Stimulated activated naive CD8-positive, alpha-beta T cell treated with anti-CD3 and anti-CD28 coated beads, Interleukin-15, Interleukin-2, amounts not matched to agents 100 ng/mL and 50 ng/mL, for 24 hours (primary cell): ENCODE measurements around the gene WWOX.
"Not testable (repeated sequence)": the region's sequence is repeated elsewhere in the genome, so short reads cannot be mapped to it uniquely, and the experiment has no call there.

Experiments used
- H3K27ac Mint-ChIP-seq: one replicate; pipeline ENCODE4 v1.8.0; 2021; ENCODE audit warnings: mild to moderate bottlenecking, mixed read lengths
- H3K27me3 Mint-ChIP-seq: one replicate; pipeline ENCODE4 v1.8.0; 2021; ENCODE audit warnings: mixed read lengths
- H3K36me3 Mint-ChIP-seq: one replicate; pipeline ENCODE4 v1.8.0; 2021; ENCODE audit warnings: low read depth, mixed read lengths
- H3K4me1 Mint-ChIP-seq: one replicate; pipeline ENCODE4 v1.8.0; 2021; ENCODE audit warnings: low read depth, mixed read lengths
- H3K4me3 Mint-ChIP-seq: one replicate; pipeline ENCODE4 v1.8.0; 2021; ENCODE audit warnings: mild to moderate bottlenecking, mixed read lengths
- H3K9me3 Mint-ChIP-seq: one replicate; pipeline ENCODE4 v1.8.0; 2021; ENCODE audit warnings: mixed read lengths

The WWOX gene

DNA sequence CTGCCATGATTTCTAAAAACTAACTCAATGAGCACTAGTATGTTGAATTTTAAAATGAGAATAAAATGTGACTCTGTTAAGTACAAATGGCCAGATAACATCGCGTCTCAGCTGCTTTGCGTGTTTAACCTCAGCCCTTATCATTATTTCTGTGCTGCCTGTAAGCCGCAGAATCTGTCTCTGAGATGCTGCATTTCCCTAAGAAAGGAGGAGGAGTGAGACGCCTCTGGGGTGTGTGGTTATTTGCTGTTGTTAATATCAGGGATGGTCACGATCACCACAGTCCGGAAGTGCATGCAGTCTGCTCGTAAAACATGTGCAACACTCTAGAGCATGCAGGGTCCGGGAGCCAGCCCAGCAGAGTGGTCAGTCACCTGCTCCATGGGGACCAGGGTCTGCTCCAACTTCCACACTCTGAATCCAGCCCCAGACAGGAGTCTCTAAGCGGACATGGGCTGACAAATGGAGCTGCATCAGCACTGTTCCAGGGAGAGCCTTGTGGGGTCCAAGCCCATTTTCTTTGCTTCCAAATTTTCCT lies 1158.6 kb downstream of the WWOX start:
- Mint-ChIP-seq H3K36me3 (no peaks in the 10 kb centered on the region), H3K9me3 (no peaks in the 10 kb centered on the region), H3K4me1 (peaks cover 10% of the 10 kb centered on the region), H3K4me3 (no peak overlapping the region), H3K27ac (no peak overlapping the region), H3K27me3 (peaks cover 45% of the 10 kb centered on the region)

- Mint-ChIP-seq H3K4me1 (peaks cover 33% of the 10 kb centered on the region), H3K27me3 (peaks cover 60% of the 10 kb centered on the region)
- H3K36me3 Mint-ChIP-seq, H3K9me3 Mint-ChIP-seq, H3K4me3 Mint-ChIP-seq, H3K27ac Mint-ChIP-seq: not testable (repeated sequence)
These were observed 1161.4 kb downstream of the WWOX start for GRCh38 chr16:79260890-79261289.

DNA sequence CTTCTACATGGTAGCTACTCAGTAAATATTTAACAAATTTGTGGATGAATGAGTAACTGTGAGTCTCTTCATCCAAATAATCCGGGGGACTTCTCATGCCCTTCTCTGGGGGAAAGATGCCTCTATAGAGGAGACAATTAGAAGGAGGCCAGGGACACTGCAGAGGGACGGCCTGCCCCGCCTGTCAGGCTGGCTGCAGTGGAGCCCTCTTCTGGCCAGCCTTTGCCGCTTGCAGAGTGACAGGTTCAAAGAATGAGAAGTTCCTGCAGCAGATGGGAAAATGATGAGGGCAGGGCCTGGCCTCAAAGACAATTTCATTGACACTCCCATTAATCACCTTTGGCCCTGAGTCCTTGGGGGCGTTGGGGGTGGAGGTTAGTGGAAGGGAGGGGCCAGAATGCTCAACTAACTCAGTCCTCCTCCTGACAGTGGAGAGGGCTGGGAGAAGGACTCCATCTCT lies 1162.1 kb downstream of the WWOX start:
- H3K27ac Mint-ChIP-seq, result no peak overlapping the region
- no peaks in the 10 kb centered on the region for H3K9me3 Mint-ChIP-seq
- H3K36me3 Mint-ChIP-seq, result no peaks in the 10 kb centered on the region
- H3K27me3 Mint-ChIP-seq, result peaks cover 64% of the 10 kb centered on the region
- H3K4me1 Mint-ChIP-seq, result peaks cover 35% of the 10 kb centered on the region
- no peak overlapping the region for H3K4me3 Mint-ChIP-seq

DNA sequence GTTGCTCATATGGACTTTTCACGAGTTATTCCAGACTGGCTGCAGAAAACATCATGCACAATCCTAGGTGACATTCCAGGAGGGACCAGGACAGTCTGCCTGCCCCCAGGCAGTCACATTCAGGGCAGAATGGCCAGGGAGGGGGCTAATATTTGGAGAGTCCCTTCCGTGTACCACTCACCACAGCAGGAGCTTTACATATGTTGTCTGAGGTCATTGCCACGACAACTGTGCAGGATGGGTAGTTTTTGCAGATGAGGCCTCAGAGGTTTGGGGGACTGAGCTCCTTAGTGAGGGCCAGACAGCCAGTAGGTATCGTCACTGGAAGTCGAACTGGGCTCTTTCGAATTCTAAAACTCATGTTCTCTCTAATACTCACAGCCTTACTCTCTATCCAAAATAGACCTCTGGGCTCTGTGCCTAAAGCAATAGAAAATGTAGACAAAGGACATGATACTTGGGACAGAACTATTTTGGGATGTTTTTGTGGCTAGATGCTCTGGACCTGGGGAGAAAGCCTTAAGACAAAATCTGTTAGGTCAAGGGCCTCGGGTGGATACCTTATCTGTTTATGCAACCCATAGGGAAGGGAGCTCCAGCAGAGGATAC lies 1162.6 kb downstream of the WWOX start:
- Mint-ChIP-seq H3K27me3 (peaks cover 67% of the 10 kb centered on the region), H3K9me3 (no peaks in the 10 kb centered on the region), H3K27ac (no peak overlapping the region), H3K36me3 (no peaks in the 10 kb centered on the region), H3K4me3 (no peak overlapping the region), H3K4me1 (peaks cover 40% of the 10 kb centered on the region)
